Sigmoid colon (tissue), 4 donors: ENCODE data around the gene C2orf49.
A peak's percentile ranks its signal among the peaks of the same experiment; 100 is the strongest.

Source experiments
- POLR2A ChIP-seq, 2 donors: fragments of 450-650 bp; IDR thresholded peaks; one replicate each; pipeline ENCODE4 v1.6.1; 2016; ENCODE audit warnings: antibody characterized with exemption in 2 of 2, mild to moderate bottlenecking in 2 of 2, moderate library complexity in 2 of 2
- POLR2AphosphoS5 ChIP-seq, 4 donors: sonication (generic); formaldehyde crosslinking; IDR thresholded peaks; one replicate each; pipeline ENCODE4 v1.6.1; 2017; ENCODE audit warnings: antibody characterized with exemption in 4 of 4
- TF ChIP-seq, protein P1 (sequence below), 4 experiments: fragments of 450-650 bp in 3 of 4; fragments of 200-600 bp in 1 of 4; IDR thresholded peaks; one replicate each; pipeline ENCODE4 v1.5.1; 2016 to 2019; ENCODE audit warnings: antibody characterized with exemption in 4 of 4, mild to moderate bottlenecking in 3 of 4, moderate library complexity in 2 of 4

DNA sequence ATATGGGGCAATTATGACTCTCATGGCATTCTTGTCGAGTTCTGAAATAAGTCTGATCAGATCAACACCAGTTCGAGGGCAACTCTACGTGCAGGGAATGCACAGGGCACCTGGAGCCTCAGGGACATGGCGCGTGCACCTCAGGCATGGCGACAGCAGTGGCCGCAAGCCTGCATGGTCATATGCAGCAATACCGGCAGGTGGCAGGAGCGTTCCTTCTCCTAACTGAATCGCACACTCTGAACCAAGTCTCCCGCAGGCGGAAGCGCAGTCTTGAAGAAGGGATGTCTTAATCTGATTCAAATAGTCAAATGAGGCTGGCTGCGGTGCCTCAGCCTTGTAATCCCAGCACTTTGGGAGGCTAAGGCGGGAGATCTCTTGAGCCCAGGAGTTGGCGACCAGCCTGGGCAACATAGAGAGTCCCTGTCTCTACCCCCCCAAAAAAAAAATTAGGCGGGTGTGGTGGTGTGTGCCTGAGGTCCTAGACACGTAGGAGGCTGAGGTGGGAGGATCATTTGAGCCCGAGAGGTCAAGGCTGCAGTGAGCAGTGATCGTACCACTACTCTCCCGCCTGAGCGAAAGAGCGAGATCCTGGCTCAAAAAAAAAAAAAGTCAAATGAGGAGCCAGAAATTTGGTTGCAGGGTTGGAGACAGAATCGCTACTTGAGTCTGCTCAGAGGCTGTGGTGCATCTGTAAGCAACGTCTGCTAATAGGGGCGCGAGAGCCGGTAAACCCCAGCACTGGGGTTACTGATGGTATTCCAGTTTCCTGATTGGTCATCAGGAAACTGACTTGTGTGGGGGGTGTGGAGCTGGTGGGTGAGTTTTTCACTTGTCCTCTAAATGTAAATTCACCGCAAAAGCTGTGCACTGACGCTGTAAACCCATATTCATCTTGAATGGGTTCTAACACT, 32.7 kb downstream of the C2orf49 start:
- TF ChIP-seq POLR2A (IDR thresholded peaks at IDR 0.05) = no peak
- TF ChIP-seq, protein P1, sequence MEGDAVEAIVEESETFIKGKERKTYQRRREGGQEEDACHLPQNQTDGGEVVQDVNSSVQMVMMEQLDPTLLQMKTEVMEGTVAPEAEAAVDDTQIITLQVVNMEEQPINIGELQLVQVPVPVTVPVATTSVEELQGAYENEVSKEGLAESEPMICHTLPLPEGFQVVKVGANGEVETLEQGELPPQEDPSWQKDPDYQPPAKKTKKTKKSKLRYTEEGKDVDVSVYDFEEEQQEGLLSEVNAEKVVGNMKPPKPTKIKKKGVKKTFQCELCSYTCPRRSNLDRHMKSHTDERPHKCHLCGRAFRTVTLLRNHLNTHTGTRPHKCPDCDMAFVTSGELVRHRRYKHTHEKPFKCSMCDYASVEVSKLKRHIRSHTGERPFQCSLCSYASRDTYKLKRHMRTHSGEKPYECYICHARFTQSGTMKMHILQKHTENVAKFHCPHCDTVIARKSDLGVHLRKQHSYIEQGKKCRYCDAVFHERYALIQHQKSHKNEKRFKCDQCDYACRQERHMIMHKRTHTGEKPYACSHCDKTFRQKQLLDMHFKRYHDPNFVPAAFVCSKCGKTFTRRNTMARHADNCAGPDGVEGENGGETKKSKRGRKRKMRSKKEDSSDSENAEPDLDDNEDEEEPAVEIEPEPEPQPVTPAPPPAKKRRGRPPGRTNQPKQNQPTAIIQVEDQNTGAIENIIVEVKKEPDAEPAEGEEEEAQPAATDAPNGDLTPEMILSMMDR (IDR thresholded peaks at IDR 0.05) = peak; percentile 87 to 96 (median 90)
- TF ChIP-seq POLR2AphosphoS5 (IDR thresholded peaks at IDR 0.05) = peak in 1 of 4 donors; percentile 28
